ENCODE results near the gene GADL1.

Gene GADL1

DNA sequence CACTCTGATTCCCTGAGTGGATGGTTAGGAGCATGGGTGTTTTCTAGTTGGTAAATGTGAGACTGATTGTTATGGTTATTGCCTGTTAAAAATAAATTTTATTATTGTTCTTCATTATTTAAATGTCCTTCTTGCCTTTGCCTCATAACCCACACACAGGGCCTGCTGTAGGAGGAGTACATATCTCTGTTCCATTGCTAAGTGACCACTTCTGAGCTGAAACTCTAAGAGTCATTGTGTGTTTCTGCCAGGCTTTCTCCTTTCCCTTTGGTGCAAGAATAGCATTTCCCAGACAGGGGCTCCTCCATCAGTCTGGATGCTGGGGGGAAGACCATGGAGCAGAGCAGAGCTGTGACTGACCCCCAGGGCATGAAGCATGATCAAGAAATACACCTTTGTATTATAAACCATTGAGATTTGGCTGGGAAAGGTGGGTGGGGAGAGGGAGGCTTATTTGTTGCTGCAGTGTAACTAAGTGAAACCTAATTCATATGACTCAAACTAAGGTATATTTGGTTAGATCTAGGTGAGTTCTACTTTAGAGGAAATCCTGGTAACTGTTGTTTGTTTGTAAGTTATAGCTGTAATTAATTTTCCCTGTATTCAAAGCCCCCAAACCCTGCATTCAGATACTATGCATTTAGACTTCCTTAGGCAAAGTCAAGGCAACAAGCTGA lies 150.7 kb downstream of the GADL1 start:
- TF ChIP-seq CTCF (IDR thresholded peaks at IDR 0.05): no peak
- intact Hi-C loops (cut with DNase I; ENCODE audit: low total_unique reads): no loop called here
- no peaks in the 10 kb centered on the region for H3K4me1 ChIP-seq
- no peaks in the 10 kb centered on the region for H3K9me3 ChIP-seq
- H3K27me3 ChIP-seq: no peaks in the 10 kb centered on the region
- H3K27ac ChIP-seq: no peak overlapping the region
- DNase-seq: no peak
- H3K36me3 ChIP-seq: no peaks in the 10 kb centered on the region
- H3K4me3 ChIP-seq: no peak overlapping the region

- H3K9me3 ChIP-seq: no peaks in the 10 kb centered on the region
- H3K4me1 ChIP-seq: no peaks in the 10 kb centered on the region
- H3K36me3 ChIP-seq: no peaks in the 10 kb centered on the region
- H3K4me3 ChIP-seq: no peak overlapping the region
- H3K27ac ChIP-seq: no peak overlapping the region
- no peak for DNase-seq
- TF ChIP-seq CTCF (IDR thresholded peaks at IDR 0.05): no peak
- intact Hi-C loops (cut with DNase I; ENCODE audit: low total_unique reads): no loop called here
- H3K27me3 ChIP-seq: no peaks in the 10 kb centered on the region
Measured at GRCh38 chr3:30742796-30743619, 151.5 kb downstream of the GADL1 start.

DNA sequence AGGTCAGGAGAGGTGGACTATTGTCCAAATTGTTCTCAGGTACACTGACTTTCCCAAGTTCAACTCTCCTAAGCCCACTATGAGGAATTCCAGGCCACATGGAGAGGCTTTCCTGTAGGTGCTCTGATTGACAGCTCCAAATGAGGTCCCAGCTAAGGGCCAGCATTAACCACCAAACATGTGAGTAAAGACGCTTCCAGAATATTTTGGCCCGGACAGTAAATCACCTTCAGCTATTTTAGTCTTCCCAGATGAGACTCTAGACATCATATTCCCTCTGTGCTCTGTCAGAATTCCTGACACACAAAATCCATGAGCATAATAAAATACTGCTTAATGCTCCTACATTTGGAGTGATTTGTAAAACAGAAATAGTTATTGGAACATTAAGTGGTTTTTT lies 152.6 kb downstream of the GADL1 start:
- Histone ChIP-seq H3K9me3 (no peaks in the 10 kb centered on the region), H3K27ac (no peak overlapping the region), H3K4me1 (no peaks in the 10 kb centered on the region), H3K27me3 (no peaks in the 10 kb centered on the region), H3K4me3 (no peak overlapping the region), H3K36me3 (no peaks in the 10 kb centered on the region)
- no peak for DNase-seq
- intact Hi-C loops (cut with DNase I; ENCODE audit: low total_unique reads): no loop called here
- TF ChIP-seq CTCF (IDR thresholded peaks at IDR 0.05): no peak

- Histone ChIP-seq H3K27me3 (no peaks in the 10 kb centered on the region), H3K9me3 (peaks cover 0 to 4% (median 0%) of the 10 kb centered on the region in 3 donors), H3K36me3 (no peaks in the 10 kb centered on the region), H3K4me3 (no peak overlapping the region), H3K4me1 (no peaks in the 10 kb centered on the region), H3K27ac (no peak overlapping the region)
- DNase-seq: no peak
- intact Hi-C loops (cut with DNase I; ENCODE audit: low total_unique reads): no loop called here
- no peak for TF ChIP-seq CTCF (IDR thresholded peaks at IDR 0.05)
Measured at GRCh38 chr3:30738605-30739004, 155.9 kb downstream of the GADL1 start.

GRCh38 chr3:30737743-30738499 lies 156.5 kb downstream of the GADL1 start:
- Histone ChIP-seq H3K4me1 (no peaks in the 10 kb centered on the region), H3K4me3 (no peak overlapping the region), H3K27ac (no peak overlapping the region), H3K27me3 (no peaks in the 10 kb centered on the region), H3K9me3 (peaks cover 0 to 4% (median 0%) of the 10 kb centered on the region in 3 donors), H3K36me3 (no peaks in the 10 kb centered on the region)
- no peak for DNase-seq
- TF ChIP-seq CTCF (IDR thresholded peaks at IDR 0.05): no peak
- intact Hi-C loops (cut with DNase I; ENCODE audit: low total_unique reads): no loop called here

All from tibial artery (tissue), 4 donors.